ENCODE results near the gene HTRA1. TPM values are rescaled to one million over a fixed set of nuclear protein-coding genes. Genes with fewer than 3 reads are reported as not detected.

The HTRA1 gene
- polyA plus RNA-seq, 3 donors from 2014 or later, result 0.16 to 0.73 TPM; not detected in 1

- Mint-ChIP-seq H3K36me3 (no peaks in the 10 kb centered on the region), H3K27ac (no peak overlapping the region), H3K4me1 (no peaks in the 10 kb centered on the region), H3K4me3 (no peak overlapping the region), H3K27me3 (ENCODE audit: low read depth in 3 of 3) (peaks cover 3 to 15% (median 12%) of the 10 kb centered on the region in 3 donors), H3K9me3 (no peaks in the 10 kb centered on the region)
- no peak for DNase-seq
These were observed 10.3 kb downstream of the HTRA1 start for GRCh38 chr10:122471531-122472177.

GRCh38 chr10:122473116-122473515 is 11.8 kb downstream of the HTRA1 start:
- no peak for DNase-seq
- Mint-ChIP-seq H3K9me3 (no peaks in the 10 kb centered on the region), H3K36me3 (no peaks in the 10 kb centered on the region), H3K4me3 (no peak overlapping the region), H3K4me1 (no peaks in the 10 kb centered on the region), H3K27me3 (ENCODE audit: low read depth in 3 of 3) (peaks cover 3 to 15% (median 12%) of the 10 kb centered on the region in 3 donors), H3K27ac (no peak overlapping the region)

- Mint-ChIP-seq H3K9me3 (no peaks in the 10 kb centered on the region), H3K27ac (no peak overlapping the region), H3K27me3 (ENCODE audit: low read depth in 3 of 3) (peaks cover 3 to 15% (median 12%) of the 10 kb centered on the region in 3 donors), H3K4me3 (no peak overlapping the region), H3K36me3 (no peaks in the 10 kb centered on the region), H3K4me1 (no peaks in the 10 kb centered on the region)
- no peak for DNase-seq
These were observed 12.9 kb downstream of the HTRA1 start for GRCh38 chr10:122474131-122474818.

GRCh38 chr10:122475100-122475499 is 13.7 kb downstream of the HTRA1 start:
- DNase-seq, result no peak
- no peak overlapping the region for H3K4me3 Mint-ChIP-seq
- no peaks in the 10 kb centered on the region for H3K9me3 Mint-ChIP-seq
- H3K27ac Mint-ChIP-seq, result no peak overlapping the region
- no peaks in the 10 kb centered on the region for H3K4me1 Mint-ChIP-seq
- H3K36me3 Mint-ChIP-seq, result no peaks in the 10 kb centered on the region
- H3K27me3 Mint-ChIP-seq (ENCODE audit: low read depth in 3 of 3), result peaks cover 1 to 15% (median 12%) of the 10 kb centered on the region in 3 donors

- H3K4me3 Mint-ChIP-seq, result no peak overlapping the region
- no peak for DNase-seq
- no peaks in the 10 kb centered on the region for H3K4me1 Mint-ChIP-seq
- no peaks in the 10 kb centered on the region for H3K36me3 Mint-ChIP-seq
- no peaks in the 10 kb centered on the region for H3K9me3 Mint-ChIP-seq
- no peak overlapping the region for H3K27ac Mint-ChIP-seq
- H3K27me3 Mint-ChIP-seq (ENCODE audit: low read depth in 3 of 3), result peaks cover 1 to 11% (median 9%) of the 10 kb centered on the region in 3 donors
These were observed 14.4 kb downstream of the HTRA1 start for GRCh38 chr10:122475591-122476332.

- H3K9me3 Mint-ChIP-seq, result no peaks in the 10 kb centered on the region
- no peak overlapping the region for H3K4me3 Mint-ChIP-seq
- peaks cover under 1 to 12% (median 9%) of the 10 kb centered on the region in 3 donors for H3K27me3 Mint-ChIP-seq (ENCODE audit: low read depth in 3 of 3)
- H3K36me3 Mint-ChIP-seq, result no peaks in the 10 kb centered on the region
- H3K4me1 Mint-ChIP-seq, result no peaks in the 10 kb centered on the region
- no peak overlapping the region for H3K27ac Mint-ChIP-seq
- no peak for DNase-seq
These were observed 15.0 kb downstream of the HTRA1 start for GRCh38 chr10:122476333-122476695.

- H3K4me1 Mint-ChIP-seq, result no peaks in the 10 kb centered on the region
- H3K27me3 Mint-ChIP-seq (ENCODE audit: low read depth in 3 of 3), result peaks cover 0 to 15% (median 9%) of the 10 kb centered on the region in 3 donors
- H3K4me3 Mint-ChIP-seq, result no peak overlapping the region
- no peak for DNase-seq
- H3K9me3 Mint-ChIP-seq, result no peaks in the 10 kb centered on the region
- H3K27ac Mint-ChIP-seq, result no peak overlapping the region
- H3K36me3 Mint-ChIP-seq, result no peaks in the 10 kb centered on the region
These were observed 16.1 kb downstream of the HTRA1 start for GRCh38 chr10:122477436-122477835.

GRCh38 chr10:122478971-122479370 is 17.6 kb downstream of the HTRA1 start:
- no peaks in the 10 kb centered on the region for H3K9me3 Mint-ChIP-seq
- no peak overlapping the region for H3K27ac Mint-ChIP-seq
- DNase-seq, result no peak

GRCh38 chr10:122480146-122480833 is 18.9 kb downstream of the HTRA1 start:
- no peak for DNase-seq
- Mint-ChIP-seq H3K27me3 (ENCODE audit: low read depth in 3 of 3) (peaks cover 0 to 5% (median 3%) of the 10 kb centered on the region in 3 donors), H3K27ac (no peak overlapping the region), H3K4me1 (no peaks in the 10 kb centered on the region), H3K4me3 (no peak overlapping the region), H3K36me3 (no peaks in the 10 kb centered on the region), H3K9me3 (no peaks in the 10 kb centered on the region)

More at GRCh38 chr10:122478971-122479370, 17.6 kb downstream of the HTRA1 start:
- no peak overlapping the region for H3K4me3 Mint-ChIP-seq
- no peaks in the 10 kb centered on the region for H3K4me1 Mint-ChIP-seq
- no peaks in the 10 kb centered on the region for H3K36me3 Mint-ChIP-seq
- H3K27me3 Mint-ChIP-seq (ENCODE audit: low read depth in 3 of 3), result peaks cover 0 to 10% (median 4%) of the 10 kb centered on the region in 3 donors

- no peak for DNase-seq
- peaks cover 0 to 5% (median 3%) of the 10 kb centered on the region in 3 donors for H3K27me3 Mint-ChIP-seq (ENCODE audit: low read depth in 3 of 3)
- no peak overlapping the region for H3K4me3 Mint-ChIP-seq
- no peak overlapping the region for H3K27ac Mint-ChIP-seq
- no peaks in the 10 kb centered on the region for H3K4me1 Mint-ChIP-seq
- no peaks in the 10 kb centered on the region for H3K9me3 Mint-ChIP-seq
- H3K36me3 Mint-ChIP-seq, result no peaks in the 10 kb centered on the region
These were observed 20.1 kb downstream of the HTRA1 start for GRCh38 chr10:122481296-122482056.

- Mint-ChIP-seq H3K9me3 (no peaks in the 10 kb centered on the region), H3K27me3 (ENCODE audit: low read depth in 3 of 3) (peaks cover 0 to 9% (median 3%) of the 10 kb centered on the region in 3 donors), H3K36me3 (no peaks in the 10 kb centered on the region), H3K4me3 (no peak overlapping the region), H3K27ac (no peak overlapping the region), H3K4me1 (no peaks in the 10 kb centered on the region)
- DNase-seq, result no peak
These were observed 23.1 kb downstream of the HTRA1 start for GRCh38 chr10:122484276-122485060.

- no peak overlapping the region for H3K27ac Mint-ChIP-seq
- no peaks in the 10 kb centered on the region for H3K9me3 Mint-ChIP-seq
- peaks cover 0 to 9% (median 3%) of the 10 kb centered on the region in 3 donors for H3K27me3 Mint-ChIP-seq (ENCODE audit: low read depth in 3 of 3)
- no peaks in the 10 kb centered on the region for H3K4me1 Mint-ChIP-seq
- no peak overlapping the region for H3K4me3 Mint-ChIP-seq
- H3K36me3 Mint-ChIP-seq, result no peaks in the 10 kb centered on the region
- no peak for DNase-seq
These were observed 24.3 kb downstream of the HTRA1 start for GRCh38 chr10:122485670-122486069.
